GM12873 (cell line): ENCODE data around the gene ATP6AP1.

ENCODE experiments used
- TF ChIP-seq, protein P1 (sequence below): IDR thresholded peaks from 2 replicates; pipeline ENCODE4 v1.5.1; 2012; ENCODE audit warnings: low read depth, mild to moderate bottlenecking, moderate library complexity, low read length, control low read depth; ENCODE audit not compliant: insufficient read depth; ENCODE audit errors: missing control alignments

Gene ATP6AP1

DNA sequence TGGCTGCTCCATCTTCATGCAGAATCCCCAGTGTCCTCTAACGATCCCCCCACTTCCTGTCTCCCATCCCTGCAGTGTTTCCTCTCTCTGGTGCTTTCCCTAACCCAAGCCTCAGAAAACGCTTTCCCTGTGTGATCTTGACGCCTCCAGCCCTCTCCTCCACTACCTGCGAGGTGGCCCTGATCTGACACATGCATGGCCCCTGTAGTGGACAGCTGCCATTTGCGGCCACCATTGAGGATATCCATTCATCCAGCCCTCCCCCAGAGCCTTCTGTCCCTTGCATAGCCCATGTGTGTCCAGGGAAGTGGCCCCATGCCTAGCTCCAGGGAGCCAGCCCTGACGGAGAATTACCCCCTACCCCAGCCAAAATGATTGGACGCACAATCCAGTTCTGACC lies 54.8 kb downstream of the ATP6AP1 start:
- TF ChIP-seq, protein P1, sequence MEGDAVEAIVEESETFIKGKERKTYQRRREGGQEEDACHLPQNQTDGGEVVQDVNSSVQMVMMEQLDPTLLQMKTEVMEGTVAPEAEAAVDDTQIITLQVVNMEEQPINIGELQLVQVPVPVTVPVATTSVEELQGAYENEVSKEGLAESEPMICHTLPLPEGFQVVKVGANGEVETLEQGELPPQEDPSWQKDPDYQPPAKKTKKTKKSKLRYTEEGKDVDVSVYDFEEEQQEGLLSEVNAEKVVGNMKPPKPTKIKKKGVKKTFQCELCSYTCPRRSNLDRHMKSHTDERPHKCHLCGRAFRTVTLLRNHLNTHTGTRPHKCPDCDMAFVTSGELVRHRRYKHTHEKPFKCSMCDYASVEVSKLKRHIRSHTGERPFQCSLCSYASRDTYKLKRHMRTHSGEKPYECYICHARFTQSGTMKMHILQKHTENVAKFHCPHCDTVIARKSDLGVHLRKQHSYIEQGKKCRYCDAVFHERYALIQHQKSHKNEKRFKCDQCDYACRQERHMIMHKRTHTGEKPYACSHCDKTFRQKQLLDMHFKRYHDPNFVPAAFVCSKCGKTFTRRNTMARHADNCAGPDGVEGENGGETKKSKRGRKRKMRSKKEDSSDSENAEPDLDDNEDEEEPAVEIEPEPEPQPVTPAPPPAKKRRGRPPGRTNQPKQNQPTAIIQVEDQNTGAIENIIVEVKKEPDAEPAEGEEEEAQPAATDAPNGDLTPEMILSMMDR: no peak

- TF ChIP-seq, protein P1: no peak
Observed at GRCh38 chrX:154484255-154485149, 56.0 kb downstream of the ATP6AP1 start.

- TF ChIP-seq, protein P1: no peak
Observed at GRCh38 chrX:154485150-154486051, 56.9 kb downstream of the ATP6AP1 start.

GRCh38 chrX:154486052-154486395 lies 57.5 kb downstream of the ATP6AP1 start:
- TF ChIP-seq, protein P1: no peak
